ENCODE results near the gene RNASEH1. TPM values are rescaled to one million over a fixed set of nuclear protein-coding genes. Genes with fewer than 3 reads are reported as not detected.
A peak's percentile ranks its signal among the peaks of the same experiment; 100 is the strongest.

The RNASEH1 gene
- total RNA-seq, 1 experiment from 2014 or later, result 38.2 TPM

DNA sequence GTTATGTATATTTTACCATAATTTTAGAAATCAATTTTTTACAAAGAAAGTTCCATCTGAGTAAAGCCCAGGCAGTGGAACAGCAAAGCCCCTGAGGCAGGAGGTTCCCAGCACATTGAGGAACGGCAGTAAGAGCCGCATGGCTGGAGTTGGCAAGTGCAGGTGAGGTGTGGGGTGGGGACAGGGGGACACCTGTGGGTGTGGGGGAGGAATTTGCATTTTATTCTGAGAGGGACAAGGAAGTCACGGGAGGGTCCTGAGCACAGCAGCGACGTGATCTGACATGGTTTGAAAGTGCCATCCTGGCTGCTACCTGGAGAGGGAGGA, 22.7 kb downstream of the RNASEH1 start:
- Histone ChIP-seq H3K27ac (ENCODE audit: low read depth, low read length) (peak overlapping the region; percentile 75), H2AFZ (ENCODE audit: low read depth, low read length, poor library complexity, severe bottlenecking) (no peak overlapping the region), H3K4me1 (ENCODE audit: control insufficient read depth in 1 of 2, insufficient read depth in 2 of 2, low read length in 2 of 2) (peaks cover 8 to 30% of the 10 kb centered on the region in 2 experiments), H3K27me3 (ENCODE audit: insufficient read depth, low read length) (no peaks in the 10 kb centered on the region), H3K79me2 (ENCODE audit: insufficient read depth, low read length) (0 out of 2 replicates have a peak, but pooled peaks cover 3% of the 10 kb centered on the region), H3K9me3 (ENCODE audit: control insufficient read depth in 1 of 2, insufficient read depth in 1 of 2, low read depth in 1 of 2, low read length in 2 of 2) (no peaks in the 10 kb centered on the region), H3K9me2 (ENCODE audit: insufficient read depth) (no peaks in the 10 kb centered on the region), H3K4me3 (replicated peaks in 1 of 2; ENCODE audit: low read depth in 1 of 2, low read length in 2 of 2) (peak overlapping the region; percentile 64 to 65), H3K4me2 (ENCODE audit: low read length) (peak overlapping the region; percentile 90), H4K20me1 (ENCODE audit: insufficient read depth) (no peaks in the 10 kb centered on the region), H3K9ac (ENCODE audit: low read length) (peak overlapping the region; percentile 77), H3K36me3 (ENCODE audit: control insufficient read depth in 1 of 2, insufficient read depth in 2 of 2, low read length in 2 of 2) (no peaks in the 10 kb centered on the region; a peak in 1 of 4 replicates)
- BruUV-seq (replicated peaks), result no TSS peak
- ATAC-seq, result peak; percentile 2; the same call in 1 of the 2 replicates
- intact Hi-C loops (cut with micrococcal nuclease), result loop anchor here (10.0 kb wide), 1 partner anchor 119 kb away; the partner anchor contains the start of gene ALLC
- ChIA-PET POLR2A (interaction anchor here (0.6 kb wide), 1 partner anchor 17 kb away, joined by 7 read pairs; no protein-coding TSS in a partner anchor), CTCF (no interaction called here), RAD21 (ENCODE audit: low non-redundant PET in 1 of 2, low total read pairs in 2 of 2, uncharacterized antibody in 2 of 2, unreplicated experiment in 2 of 2) (interaction anchor here in 1 of 2 experiments (0.6 kb wide), 1 partner anchor 14 kb away, joined by 6 read pairs; no protein-coding TSS in a partner anchor)
- DNase-seq (ENCODE audit: low read depth, low spot score), result no peak
- TF ChIP-seq, protein P1, sequence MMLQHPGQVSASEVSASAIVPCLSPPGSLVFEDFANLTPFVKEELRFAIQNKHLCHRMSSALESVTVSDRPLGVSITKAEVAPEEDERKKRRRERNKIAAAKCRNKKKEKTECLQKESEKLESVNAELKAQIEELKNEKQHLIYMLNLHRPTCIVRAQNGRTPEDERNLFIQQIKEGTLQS (IDR thresholded peaks at IDR 0.05), result no peak
- TF ChIP-seq JUND (IDR thresholded peaks at IDR 0.05) (no peak), POLR2AphosphoS5 (IDR thresholded peaks at IDR 0.05; ENCODE audit: low read depth, low read length) (no peak), SIN3A (IDR thresholded peaks at IDR 0.05; ENCODE audit: low read depth) (no peak), CBX3 (IDR thresholded peaks at IDR 0.05; ENCODE audit: low read depth) (no peak), RAD21 (IDR thresholded peaks at IDR 0.05; ENCODE audit: low read depth) (no peak)
- TF ChIP-seq, protein P2, sequence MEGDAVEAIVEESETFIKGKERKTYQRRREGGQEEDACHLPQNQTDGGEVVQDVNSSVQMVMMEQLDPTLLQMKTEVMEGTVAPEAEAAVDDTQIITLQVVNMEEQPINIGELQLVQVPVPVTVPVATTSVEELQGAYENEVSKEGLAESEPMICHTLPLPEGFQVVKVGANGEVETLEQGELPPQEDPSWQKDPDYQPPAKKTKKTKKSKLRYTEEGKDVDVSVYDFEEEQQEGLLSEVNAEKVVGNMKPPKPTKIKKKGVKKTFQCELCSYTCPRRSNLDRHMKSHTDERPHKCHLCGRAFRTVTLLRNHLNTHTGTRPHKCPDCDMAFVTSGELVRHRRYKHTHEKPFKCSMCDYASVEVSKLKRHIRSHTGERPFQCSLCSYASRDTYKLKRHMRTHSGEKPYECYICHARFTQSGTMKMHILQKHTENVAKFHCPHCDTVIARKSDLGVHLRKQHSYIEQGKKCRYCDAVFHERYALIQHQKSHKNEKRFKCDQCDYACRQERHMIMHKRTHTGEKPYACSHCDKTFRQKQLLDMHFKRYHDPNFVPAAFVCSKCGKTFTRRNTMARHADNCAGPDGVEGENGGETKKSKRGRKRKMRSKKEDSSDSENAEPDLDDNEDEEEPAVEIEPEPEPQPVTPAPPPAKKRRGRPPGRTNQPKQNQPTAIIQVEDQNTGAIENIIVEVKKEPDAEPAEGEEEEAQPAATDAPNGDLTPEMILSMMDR (IDR thresholded peaks at IDR 0.05 in 2 of 3, conservative IDR thresholded peaks at IDR 0.05 in 1 of 3; ENCODE audit: borderline replicate concordance in 1 of 3, insufficient read depth in 1 of 3, low read depth in 2 of 3, low read length in 2 of 3), result no peak
- TF ChIP-seq, protein P3, sequence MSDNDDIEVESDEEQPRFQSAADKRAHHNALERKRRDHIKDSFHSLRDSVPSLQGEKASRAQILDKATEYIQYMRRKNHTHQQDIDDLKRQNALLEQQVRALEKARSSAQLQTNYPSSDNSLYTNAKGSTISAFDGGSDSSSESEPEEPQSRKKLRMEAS (IDR thresholded peaks at IDR 0.05), result no peak
